ENCODE data around the gene TRPM8. TPM values are rescaled to one million over a fixed set of nuclear protein-coding genes. Genes with fewer than 3 reads are reported as not detected.

TRPM8 gene
- total RNA-seq, 1 donor from 2014 or later = not detected

- peaks cover 14% of the 10 kb centered on the region for H3K27me3 Mint-ChIP-seq (ENCODE audit: low read depth)
- no peaks in the 10 kb centered on the region for H3K4me1 Mint-ChIP-seq
- TF ChIP-seq CTCF (IDR thresholded peaks at IDR 0.05; ENCODE audit: unreplicated experiment) = no peak
- H3K36me3 Mint-ChIP-seq = no peaks in the 10 kb centered on the region
- no peak overlapping the region for H3K4me3 Mint-ChIP-seq
- no peak overlapping the region for H3K27ac Mint-ChIP-seq
- peaks cover 4% of the 10 kb centered on the region for H3K9me3 Mint-ChIP-seq
- DNase-seq (ENCODE audit: low spot score in 2 of 2, unreplicated experiment in 2 of 2) = no peak
Measured at GRCh38 chr2:233982421-233983121, 65.4 kb downstream of the TRPM8 start.

GRCh38 chr2:233983445-233983844, 66.3 kb downstream of the TRPM8 start:
- no peaks in the 10 kb centered on the region for H3K36me3 Mint-ChIP-seq
- H3K27ac Mint-ChIP-seq = no peak overlapping the region
- no peak for TF ChIP-seq CTCF (IDR thresholded peaks at IDR 0.05; ENCODE audit: unreplicated experiment)
- no peak for DNase-seq (ENCODE audit: low spot score in 2 of 2, unreplicated experiment in 2 of 2)
- peaks cover 4% of the 10 kb centered on the region for H3K9me3 Mint-ChIP-seq
- no peak overlapping the region for H3K4me3 Mint-ChIP-seq
- H3K27me3 Mint-ChIP-seq (ENCODE audit: low read depth) = peaks cover 21% of the 10 kb centered on the region
- H3K4me1 Mint-ChIP-seq = no peaks in the 10 kb centered on the region

- Mint-ChIP-seq H3K27me3 (ENCODE audit: low read depth) (peaks cover 42% of the 10 kb centered on the region), H3K4me3 (no peak overlapping the region), H3K9me3 (peaks cover 4% of the 10 kb centered on the region), H3K36me3 (no peaks in the 10 kb centered on the region), H3K27ac (no peak overlapping the region), H3K4me1 (peaks cover 14% of the 10 kb centered on the region)
- no peak for TF ChIP-seq CTCF (IDR thresholded peaks at IDR 0.05; ENCODE audit: unreplicated experiment)
- no peak for DNase-seq (ENCODE audit: low spot score in 2 of 2, unreplicated experiment in 2 of 2)
Measured at GRCh38 chr2:233988581-233988980, 71.4 kb downstream of the TRPM8 start.

GRCh38 chr2:233989221-233989858, 72.2 kb downstream of the TRPM8 start:
- H3K9me3 Mint-ChIP-seq = peaks cover 2% of the 10 kb centered on the region
- H3K27me3 Mint-ChIP-seq (ENCODE audit: low read depth) = peaks cover 36% of the 10 kb centered on the region
- H3K27ac Mint-ChIP-seq = no peak overlapping the region
- no peak overlapping the region for H3K4me3 Mint-ChIP-seq
- TF ChIP-seq CTCF (IDR thresholded peaks at IDR 0.05; ENCODE audit: unreplicated experiment) = no peak
- DNase-seq (ENCODE audit: low spot score in 2 of 2, unreplicated experiment in 2 of 2) = no peak
- H3K4me1 Mint-ChIP-seq = peaks cover 14% of the 10 kb centered on the region
- H3K36me3 Mint-ChIP-seq = no peaks in the 10 kb centered on the region

GRCh38 chr2:233990261-233990798, 73.2 kb downstream of the TRPM8 start:
- no peaks in the 10 kb centered on the region for H3K9me3 Mint-ChIP-seq
- H3K27ac Mint-ChIP-seq = no peak overlapping the region
- H3K36me3 Mint-ChIP-seq = no peaks in the 10 kb centered on the region
- H3K27me3 Mint-ChIP-seq (ENCODE audit: low read depth) = peaks cover 33% of the 10 kb centered on the region
- TF ChIP-seq CTCF (IDR thresholded peaks at IDR 0.05; ENCODE audit: unreplicated experiment) = no peak
- DNase-seq (ENCODE audit: low spot score in 2 of 2, unreplicated experiment in 2 of 2) = no peak
- peaks cover 14% of the 10 kb centered on the region for H3K4me1 Mint-ChIP-seq
- no peak overlapping the region for H3K4me3 Mint-ChIP-seq
